ENCODE data around the gene DNAH2.

DNAH2 gene

GRCh38 chr17:7703584-7704479, 13.7 kb upstream of the DNAH2 start:
- peak; percentile 40 for DNase-seq

- DNase-seq: no peak
Observed at GRCh38 chr17:7704601-7705268, 12.8 kb upstream of the DNAH2 start, which contains the start of gene EFNB3. TSS of gene EFNB3 (plus strand) at chr17:7705202. CDS start at chr17:7705599, 397 bp downstream.

- DNase-seq: no peak
Observed at GRCh38 chr17:7705269-7706255, 12.0 kb upstream of the DNAH2 start.

GRCh38 chr17:7706631-7707354, 10.8 kb upstream of the DNAH2 start:
- no peak for DNase-seq

- no peak for DNase-seq
Observed at GRCh38 chr17:7707446-7707845, 10.1 kb upstream of the DNAH2 start.

GRCh38 chr17:7707858-7708750, 9.4 kb upstream of the DNAH2 start:
- no peak for DNase-seq

- DNase-seq: no peak
Observed at GRCh38 chr17:7709031-7709430, 8.5 kb upstream of the DNAH2 start.

- DNase-seq: no peak
Observed at GRCh38 chr17:7710301-7710700, 7.2 kb upstream of the DNAH2 start.

GRCh38 chr17:7711051-7711755, 6.3 kb upstream of the DNAH2 start:
- no peak for DNase-seq

GRCh38 chr17:7712111-7712771, 5.3 kb upstream of the DNAH2 start:
- no peak for DNase-seq

GRCh38 chr17:7713782-7714181, 3.8 kb upstream of the DNAH2 start:
- no peak for DNase-seq

- DNase-seq: no peak
Observed at GRCh38 chr17:7714721-7715594, 2.6 kb upstream of the DNAH2 start.

- DNase-seq: no peak
Observed at GRCh38 chr17:7715936-7716886, 1.3 kb upstream of the DNAH2 start.

- DNase-seq: no peak
Observed at GRCh38 chr17:7717756-7718350, 309 bp downstream of the DNAH2 start.

- DNase-seq: no peak
Observed at GRCh38 chr17:7719661-7720060, 2.1 kb downstream of the DNAH2 start.

GRCh38 chr17:7720125-7720524, 2.6 kb downstream of the DNAH2 start:
- DNase-seq: no peak

GRCh38 chr17:7721612-7722011, 4.1 kb downstream of the DNAH2 start:
- no peak for DNase-seq
